AG09319 (cell line): Measurements from ENCODE around the gene SCN3B.

Experiments used
- DNase-seq: peaks from one replicate; pipeline ENCODE4 v3.0.0-alpha.2; 2010; ENCODE audit warnings: low read depth; ENCODE audit errors: extremely low read depth
- TF ChIP-seq, protein P1 (sequence below): IDR thresholded peaks from 2 replicates; pipeline ENCODE4 v1.5.1; 2011; ENCODE audit warnings: low read depth, mild to moderate bottlenecking, inconsistent platforms, low read length, moderate library complexity

SCN3B gene

DNA sequence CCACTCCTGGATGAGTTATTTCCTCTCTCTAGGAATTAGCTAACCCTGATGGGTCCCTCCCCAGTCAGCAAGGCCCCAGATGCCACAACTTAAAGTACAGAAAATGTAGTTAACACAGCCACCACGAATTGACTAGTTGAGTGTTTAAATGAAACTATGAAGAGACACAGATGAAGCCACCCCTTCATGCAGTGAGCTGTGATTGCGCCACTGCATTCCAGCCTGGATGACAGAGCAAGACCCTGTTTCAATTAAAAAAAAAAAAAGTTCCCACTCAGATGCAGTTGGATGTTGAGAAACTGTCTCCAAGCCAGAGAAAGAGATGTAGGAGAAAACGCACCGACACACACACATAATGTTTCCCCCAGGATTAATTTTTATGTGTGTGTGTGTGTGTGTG lies 53.3 kb downstream of the SCN3B start:
- no peak for DNase-seq
- TF ChIP-seq, protein P1, sequence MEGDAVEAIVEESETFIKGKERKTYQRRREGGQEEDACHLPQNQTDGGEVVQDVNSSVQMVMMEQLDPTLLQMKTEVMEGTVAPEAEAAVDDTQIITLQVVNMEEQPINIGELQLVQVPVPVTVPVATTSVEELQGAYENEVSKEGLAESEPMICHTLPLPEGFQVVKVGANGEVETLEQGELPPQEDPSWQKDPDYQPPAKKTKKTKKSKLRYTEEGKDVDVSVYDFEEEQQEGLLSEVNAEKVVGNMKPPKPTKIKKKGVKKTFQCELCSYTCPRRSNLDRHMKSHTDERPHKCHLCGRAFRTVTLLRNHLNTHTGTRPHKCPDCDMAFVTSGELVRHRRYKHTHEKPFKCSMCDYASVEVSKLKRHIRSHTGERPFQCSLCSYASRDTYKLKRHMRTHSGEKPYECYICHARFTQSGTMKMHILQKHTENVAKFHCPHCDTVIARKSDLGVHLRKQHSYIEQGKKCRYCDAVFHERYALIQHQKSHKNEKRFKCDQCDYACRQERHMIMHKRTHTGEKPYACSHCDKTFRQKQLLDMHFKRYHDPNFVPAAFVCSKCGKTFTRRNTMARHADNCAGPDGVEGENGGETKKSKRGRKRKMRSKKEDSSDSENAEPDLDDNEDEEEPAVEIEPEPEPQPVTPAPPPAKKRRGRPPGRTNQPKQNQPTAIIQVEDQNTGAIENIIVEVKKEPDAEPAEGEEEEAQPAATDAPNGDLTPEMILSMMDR = no peak

DNA sequence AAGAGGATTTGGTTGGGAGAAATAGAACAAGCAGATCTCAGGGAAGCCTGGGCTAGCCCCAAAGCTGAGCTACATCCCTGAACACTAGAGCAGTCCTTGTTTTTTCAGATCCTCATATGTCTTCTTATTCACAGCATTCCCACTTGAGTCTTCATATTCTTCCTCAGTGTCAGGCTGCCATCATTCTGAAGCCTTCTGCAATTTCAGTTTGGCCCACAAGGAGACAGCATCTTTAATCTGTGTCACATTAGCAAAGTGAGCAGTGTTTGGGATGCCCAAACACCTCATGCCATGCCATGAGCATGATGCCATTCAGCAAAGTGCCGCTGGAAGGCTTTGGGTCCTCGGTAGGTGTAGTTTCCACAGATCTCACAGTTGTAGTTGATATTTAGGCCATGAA lies 56.6 kb downstream of the SCN3B start:
- no peak for DNase-seq
- TF ChIP-seq, protein P1 = no peak

DNA sequence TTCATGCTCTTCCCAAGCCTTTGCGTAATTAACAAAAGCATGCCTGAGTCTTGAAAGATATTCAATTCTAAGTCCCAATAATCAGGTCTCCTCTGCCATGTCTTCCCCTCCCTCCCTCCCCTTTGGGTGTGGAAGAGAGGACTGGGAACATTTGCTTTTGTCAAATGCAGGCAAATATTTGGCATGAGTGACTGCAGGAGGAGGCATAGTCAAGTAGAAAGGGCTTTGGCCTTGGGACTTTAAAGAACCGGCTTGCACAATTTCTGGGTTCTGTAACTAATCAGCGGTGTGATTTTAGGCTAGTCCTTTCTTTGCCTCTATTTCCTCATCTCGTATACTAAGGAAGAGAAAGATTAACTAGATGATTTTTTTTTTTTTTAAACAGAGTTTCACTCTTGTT lies 59.5 kb downstream of the SCN3B start:
- TF ChIP-seq, protein P1 = no peak
- DNase-seq = no peak

DNA sequence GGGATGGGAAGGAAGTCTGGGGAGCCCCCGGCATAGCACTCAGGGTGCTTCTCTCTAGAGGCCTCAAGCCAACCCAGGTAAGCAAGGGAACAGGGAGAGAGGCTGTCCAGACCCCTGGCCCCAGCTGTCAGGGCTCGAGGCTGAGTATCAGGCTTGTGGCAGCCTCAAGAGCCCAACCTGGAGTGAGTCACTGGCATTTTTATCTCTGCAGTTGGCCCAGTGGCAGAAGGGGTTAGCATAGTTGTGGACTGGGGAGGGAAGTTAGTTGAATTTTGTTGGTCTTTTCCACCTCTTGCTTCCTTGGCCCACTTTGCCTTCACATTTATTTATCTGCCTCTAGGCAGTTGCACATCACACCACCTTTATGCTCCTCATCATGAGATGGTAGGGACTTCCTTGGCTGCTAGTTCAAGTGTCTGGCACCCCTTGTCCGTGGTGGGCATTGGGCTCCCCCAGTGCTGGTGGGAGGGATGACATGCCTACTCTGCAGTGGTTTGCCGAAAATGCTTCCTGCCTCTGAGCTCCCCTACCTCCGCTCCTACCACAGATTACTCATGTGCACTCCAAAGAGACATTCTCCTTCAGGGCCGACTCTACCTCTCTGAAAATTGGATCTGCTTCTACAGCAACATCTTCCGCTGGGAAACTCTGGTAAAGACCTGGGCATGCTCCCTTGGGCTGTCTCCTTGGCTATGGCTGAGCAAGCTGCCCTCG lies 60.1 kb downstream of the SCN3B start:
- DNase-seq = no peak
- TF ChIP-seq, protein P1 = no peak

DNA sequence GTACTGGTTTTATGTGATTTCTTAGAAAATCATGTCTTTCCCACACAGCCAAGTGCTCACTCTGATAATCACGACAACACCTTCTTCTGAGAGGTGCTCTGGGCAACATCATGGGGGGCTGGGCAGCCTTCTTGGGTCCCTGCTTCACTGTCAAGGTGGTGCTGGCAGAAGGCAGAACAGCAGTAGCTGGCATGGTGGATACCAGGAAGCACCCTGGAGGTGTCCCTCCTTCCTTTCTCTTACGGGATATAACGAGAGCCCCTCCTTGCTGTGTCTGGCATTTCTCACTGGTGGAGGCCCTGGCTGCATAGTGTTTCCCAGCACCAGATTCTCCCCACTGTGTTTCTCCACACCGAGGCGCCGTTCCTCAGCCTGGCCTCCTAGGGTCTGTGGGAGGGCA lies 60.9 kb downstream of the SCN3B start:
- no peak for DNase-seq
- TF ChIP-seq, protein P1 = no peak

DNA sequence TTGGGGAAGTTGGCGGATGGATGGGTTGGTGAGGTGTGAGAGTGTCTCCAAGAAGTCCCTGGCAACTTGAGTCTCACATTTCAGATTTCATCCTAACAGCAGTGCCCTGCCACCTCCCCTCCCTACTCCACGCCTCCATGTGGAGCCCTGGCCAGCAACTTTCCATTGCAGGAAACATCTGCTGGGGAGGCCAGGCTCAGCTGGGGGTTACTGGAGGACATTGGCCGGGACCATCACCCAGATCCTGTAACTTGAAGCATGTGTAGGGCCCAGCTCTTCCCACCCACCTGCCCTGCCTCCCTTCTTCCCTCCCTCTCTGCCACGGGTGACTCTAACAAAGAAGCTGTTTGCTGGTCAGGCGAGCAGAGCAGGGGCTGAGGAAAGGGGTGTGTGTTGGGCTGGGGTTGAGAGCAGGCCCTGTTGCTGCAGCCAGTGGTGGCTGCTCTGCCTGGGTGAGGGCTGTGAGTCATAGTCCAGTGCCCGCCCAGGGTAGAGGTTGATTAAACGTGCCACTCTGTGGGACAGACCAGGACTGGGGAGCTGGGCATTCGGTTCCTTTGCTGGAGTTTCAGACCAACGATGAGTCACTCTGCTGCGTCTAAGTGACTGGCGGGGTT lies 64.0 kb downstream of the SCN3B start:
- TF ChIP-seq, protein P1 = no peak
- DNase-seq = peak; percentile 61

DNA sequence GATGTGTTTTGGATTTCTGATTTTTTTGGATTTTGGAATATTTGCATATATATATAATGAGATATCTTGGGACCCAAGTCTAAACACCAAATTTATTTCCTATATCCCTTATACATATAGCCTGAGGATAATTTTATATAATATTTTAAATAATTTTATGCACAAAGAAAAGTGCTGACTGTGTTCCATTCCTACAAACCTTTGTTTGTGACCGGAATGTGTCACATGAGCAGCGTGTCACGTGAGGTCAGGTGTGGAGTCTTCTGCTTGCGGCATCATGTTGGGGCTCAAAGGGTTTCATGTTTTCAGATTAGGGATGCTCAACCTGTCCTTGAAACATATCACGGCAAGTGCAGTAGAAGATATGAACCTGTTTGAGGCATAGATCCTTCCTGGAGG lies 65.6 kb downstream of the SCN3B start:
- TF ChIP-seq, protein P1 = no peak
- no peak for DNase-seq
